Loucy (cell line): ENCODE data around the gene PBX1.

Source experiments
- CTCF ChIP-seq: fragments of 200-600 bp; sonication (generic); conservative IDR thresholded peaks from 2 replicates; pipeline ENCODE4 v1.5.1; 2014; ENCODE audit warnings: mild to moderate bottlenecking, antibody characterized with exemption, low read length
- EZH2phosphoT487 ChIP-seq: fragments of 200-600 bp; IDR thresholded peaks from 2 replicates; pipeline ENCODE4 v1.6.1; 2018; ENCODE audit warnings: antibody characterized with exemption, mild to moderate bottlenecking, moderate library complexity, borderline replicate concordance

GRCh38 chr1:164644268-164644667, 85.3 kb downstream of the PBX1 start:
- TF ChIP-seq CTCF: no peak
- TF ChIP-seq EZH2phosphoT487: no peak
